HG03575 (cell line): ENCODE measurements around the gene GARIN5B.

Source experiments
- ATAC-seq: cut with Tn5 transposase; IDR thresholded peaks from one replicate; pipeline ENCODE4 v1.9.1; 2021; ENCODE audit not compliant: unreplicated experiment, insufficient number of reproducible peaks, low FRiP score; ENCODE audit errors: extremely low read depth

The GARIN5B gene

GRCh38 chr19:55353803-55354697 lies 9.0 kb downstream of the GARIN5B start:
- ATAC-seq: no peak

- ATAC-seq: no peak
These were observed 9.7 kb downstream of the GARIN5B start for GRCh38 chr19:55353356-55353802.

GRCh38 chr19:55352549-55353145 lies 10.4 kb downstream of the GARIN5B start:
- no peak for ATAC-seq

DNA sequence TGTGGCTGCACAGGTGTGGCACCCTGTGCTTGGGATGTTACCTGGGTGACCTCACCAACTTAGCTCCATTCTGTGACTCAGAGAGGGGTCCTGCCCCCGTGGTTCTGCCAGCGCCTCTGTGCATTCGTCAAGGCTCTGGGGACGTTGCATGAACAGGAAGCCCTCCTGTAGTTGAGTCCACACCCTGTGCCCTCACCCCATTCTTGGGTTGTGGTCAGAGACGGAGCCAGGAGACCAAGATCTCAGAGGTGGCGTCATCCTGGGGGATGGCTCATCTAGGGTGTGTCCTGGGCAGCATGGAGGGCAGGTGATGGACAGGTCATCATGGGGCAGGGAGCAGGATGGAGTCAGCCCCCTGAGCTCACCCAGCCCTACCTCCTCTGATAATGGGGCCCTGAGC lies 11.0 kb downstream of the GARIN5B start:
- no peak for ATAC-seq

GRCh38 chr19:55350620-55351315 lies 12.3 kb downstream of the GARIN5B start:
- ATAC-seq: no peak

- no peak for ATAC-seq
These were observed 14.6 kb downstream of the GARIN5B start for GRCh38 chr19:55348317-55349034.

DNA sequence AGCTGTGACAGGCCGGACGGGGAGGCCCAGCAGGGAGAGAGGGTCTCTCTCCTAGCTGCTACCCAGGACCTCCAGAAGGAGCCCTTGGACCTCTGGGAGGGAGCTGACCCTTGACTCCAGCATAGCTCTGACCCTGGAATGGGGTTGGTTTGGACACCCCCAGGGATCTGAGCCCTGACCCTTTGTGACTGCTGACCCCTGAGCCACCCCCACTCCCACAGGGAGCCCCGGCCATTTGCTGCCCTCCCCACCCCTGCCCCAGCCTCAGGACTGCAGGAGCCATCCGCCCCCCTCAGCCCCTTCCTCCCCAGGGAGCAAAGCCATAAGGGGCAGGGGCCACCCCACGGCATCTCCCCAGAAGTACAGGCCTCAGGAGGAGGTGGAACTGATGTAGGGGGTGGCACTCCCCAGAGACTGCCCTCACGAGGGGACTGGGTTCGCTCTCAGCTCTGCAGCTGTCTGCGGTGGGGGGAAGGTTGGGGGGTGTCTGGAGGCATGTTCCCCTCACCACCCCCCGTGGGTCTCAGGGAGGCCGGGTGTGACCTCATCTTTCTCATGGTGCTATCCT lies 15.5 kb downstream of the GARIN5B start:
- no peak for ATAC-seq

DNA sequence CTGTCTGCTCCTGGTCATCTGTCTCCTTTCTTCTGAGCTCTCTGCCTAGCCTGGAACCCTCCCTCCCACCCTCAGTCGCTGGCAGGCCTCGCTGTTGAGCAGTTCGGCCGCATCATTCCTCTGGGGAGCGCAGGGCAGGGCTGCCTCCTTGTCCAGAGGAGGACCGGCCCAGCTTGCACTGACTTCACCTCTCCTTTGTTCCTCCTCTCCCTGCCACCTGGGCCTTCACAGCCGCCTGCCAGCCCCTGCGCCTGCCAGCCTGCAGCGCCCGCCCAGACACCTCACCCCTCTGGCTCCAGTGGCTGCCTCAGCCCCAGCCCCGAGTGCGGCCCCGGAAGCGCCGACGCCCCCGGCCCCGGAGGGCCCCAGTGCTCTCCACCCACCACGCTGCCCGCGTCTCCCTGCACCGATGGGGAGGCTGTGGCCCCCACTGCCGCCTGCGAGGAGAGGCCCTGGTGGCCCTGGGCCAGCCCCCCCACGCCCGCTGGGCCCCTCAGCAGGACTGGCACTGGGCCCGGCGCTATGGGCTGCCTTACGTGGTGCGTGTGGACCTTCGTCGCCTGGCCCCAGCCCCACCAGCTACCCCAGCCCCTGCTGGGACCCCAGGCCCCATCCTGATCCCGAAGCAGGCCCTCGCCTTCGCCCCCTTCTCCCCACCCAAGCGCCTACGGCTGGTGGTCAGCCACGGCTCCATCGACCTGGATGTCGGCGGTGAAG lies 16.2 kb downstream of the GARIN5B start:
- no peak for ATAC-seq

GRCh38 chr19:55345818-55346724 lies 17.0 kb downstream of the GARIN5B start:
- ATAC-seq: no peak

- no peak for ATAC-seq
These were observed 17.8 kb downstream of the GARIN5B start for GRCh38 chr19:55345101-55345817.

DNA sequence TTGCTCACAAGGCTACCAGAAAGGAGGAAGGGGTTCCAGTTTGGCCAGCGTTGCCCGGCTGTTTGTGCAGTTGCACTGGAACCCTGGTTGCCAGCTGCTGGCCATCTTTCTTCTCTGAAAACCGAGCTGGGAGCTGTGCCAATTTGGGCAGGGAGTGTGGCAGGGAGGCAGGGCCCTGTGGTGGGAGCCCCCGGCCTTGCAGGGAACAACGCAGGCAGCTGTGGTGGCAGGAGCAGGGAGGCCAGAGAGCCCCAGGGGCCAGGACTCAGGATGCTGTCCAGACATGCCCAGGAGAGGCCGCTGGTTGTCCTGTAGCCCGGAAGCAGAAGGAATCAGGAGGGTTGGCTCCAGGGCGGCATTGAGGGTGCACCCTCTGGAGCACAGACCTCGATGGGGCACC lies 18.6 kb downstream of the GARIN5B start:
- no peak for ATAC-seq

GRCh38 chr19:55341595-55342531 lies 21.2 kb downstream of the GARIN5B start:
- ATAC-seq: no peak

DNA sequence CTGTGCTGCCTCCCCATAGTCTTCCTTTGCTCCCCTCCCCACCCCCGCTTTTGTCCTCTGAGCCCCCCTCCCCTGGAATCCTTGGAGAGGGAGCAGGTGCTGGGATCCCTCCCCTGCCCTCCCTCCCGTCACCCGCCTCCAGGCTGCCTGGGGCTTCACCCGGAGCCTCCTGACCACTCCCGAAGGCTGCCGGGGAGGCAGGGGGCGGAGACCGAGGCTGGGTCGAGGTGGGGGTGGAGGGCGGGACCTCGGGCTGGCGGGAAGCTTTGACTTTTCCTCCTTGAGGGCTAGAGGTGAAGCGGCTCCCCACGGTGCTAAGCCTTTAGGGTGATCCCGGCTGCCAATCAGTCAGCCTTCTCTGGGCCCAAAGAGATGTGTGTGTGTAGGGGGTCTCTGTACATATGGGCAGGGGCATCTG lies 21.9 kb downstream of the GARIN5B start:
- no peak for ATAC-seq

DNA sequence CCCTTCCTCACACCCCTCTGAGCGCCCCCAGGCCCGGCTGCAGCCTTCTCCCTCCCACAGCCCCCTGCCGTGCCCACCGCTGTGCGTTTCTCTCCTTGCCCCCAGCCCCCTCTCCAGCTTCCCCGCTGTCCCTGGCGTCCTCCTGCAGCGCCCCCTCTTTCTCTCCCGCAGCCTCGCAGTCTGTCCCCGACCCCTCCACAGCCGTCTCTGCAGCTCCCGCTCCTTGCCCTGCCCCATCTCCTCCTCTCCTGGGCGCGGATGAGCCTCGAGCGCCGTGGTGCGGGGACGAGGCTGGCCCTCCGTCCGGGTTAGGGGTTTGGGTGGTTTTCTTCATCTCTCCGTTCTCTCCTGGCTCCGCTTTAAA lies 22.3 kb downstream of the GARIN5B start:
- no peak for ATAC-seq

GRCh38 chr19:55339889-55340783 lies 22.9 kb downstream of the GARIN5B start:
- no peak for ATAC-seq
